HEK293 (cell line): ENCODE measurements around the gene ALKBH3.

ENCODE experiments used
- CTCF ChIA-PET: fragments of 350-600 bp; formaldehyde crosslinking; extraction: SDS; loops from one replicate; lab custom pipeline; 2021; ENCODE audit warnings: antibody characterized with exemption; lab: Yijun Ruan, JAX
- POLR2A ChIA-PET: fragments of 300-600 bp; formaldehyde crosslinking; extraction: SDS; loops from one replicate; lab custom pipeline; 2020; ENCODE audit warnings: antibody characterized with exemption, inconsistent platforms; lab: Yijun Ruan, JAX
- H3K27ac ChIP-seq: fragments of 200-500 bp; sonication (Bioruptor generic); 2 replicates; pipeline ENCODE4 v1.5.1; 2014; ENCODE audit warnings: low read depth, low read length, control low read depth, inconsistent platforms; ENCODE audit errors: extremely low read depth
- H3K36me3 ChIP-seq, 2 experiments: fragments of 200-500 bp in 1 of 2; sonication (Bioruptor generic) in 1 of 2; 1 replicate in 1 of 2; 2 replicates in 1 of 2; pipeline ENCODE4 v1.5.1; 2014 to 2017; ENCODE audit warnings: inconsistent platforms in 2 of 2, low read length in 2 of 2; ENCODE audit not compliant: control insufficient read depth in 2 of 2, insufficient read depth in 1 of 2
- H3K4me1 ChIP-seq: fragments of 200-500 bp; sonication (Bioruptor generic); 2 replicates; pipeline ENCODE4 v1.5.1; 2014; ENCODE audit warnings: mild to moderate bottlenecking, low read length, inconsistent platforms; ENCODE audit not compliant: control insufficient read depth, insufficient read depth
- H3K4me3 ChIP-seq: 2 replicates; pipeline ENCODE4 v1.5.1; 2011; ENCODE audit warnings: low read depth, mild to moderate bottlenecking, control low read depth, low read length, moderate library complexity
- H3K9me3 ChIP-seq: fragments of 200-500 bp; sonication (Bioruptor generic); 2 replicates; pipeline ENCODE4 v1.5.1; 2014; ENCODE audit warnings: low read depth, low read length, inconsistent platforms; ENCODE audit not compliant: control insufficient read depth, insufficient read depth
- EGR2 ChIP-seq: fragments of 450-650 bp; formaldehyde crosslinking; IDR thresholded peaks from 2 replicates; pipeline ENCODE4 v1.5.1; 2016; ENCODE audit warnings: low read depth, missing biosample characterization, missing genetic modification characterization
- GLIS1 ChIP-seq: fragments of 450-650 bp; formaldehyde crosslinking; IDR thresholded peaks from 2 replicates; pipeline ENCODE4 v1.5.1; 2016; ENCODE audit warnings: missing biosample characterization, missing genetic modification characterization
- GLIS2 ChIP-seq: fragments of 450-650 bp; formaldehyde crosslinking; IDR thresholded peaks from 2 replicates; pipeline ENCODE4 v1.5.1; 2016; ENCODE audit warnings: missing biosample characterization, missing genetic modification characterization
- KLF16 ChIP-seq: fragments of 450-650 bp; formaldehyde crosslinking; IDR thresholded peaks from 2 replicates; pipeline ENCODE4 v1.5.1; 2017; ENCODE audit warnings: missing biosample characterization, missing genetic modification characterization
- PATZ1 ChIP-seq: fragments of 450-650 bp; formaldehyde crosslinking; IDR thresholded peaks from 2 replicates; pipeline ENCODE4 v1.5.1; 2016; ENCODE audit warnings: missing biosample characterization, missing genetic modification characterization
- PBX3 ChIP-seq: sonication (generic); formaldehyde crosslinking; IDR thresholded peaks from 2 replicates; pipeline ENCODE4 v1.8.1; 2022; ENCODE audit warnings: mild to moderate bottlenecking, moderate library complexity, missing genetic modification reagents
- ZBTB17 ChIP-seq: fragments of 450-650 bp; formaldehyde crosslinking; IDR thresholded peaks from 2 replicates; pipeline ENCODE4 v1.5.1; 2016; ENCODE audit warnings: missing biosample characterization, missing genetic modification characterization
- ZBTB20 ChIP-seq: fragments of 450-650 bp; formaldehyde crosslinking; IDR thresholded peaks from 2 replicates; pipeline ENCODE4 v1.5.1; 2016; ENCODE audit warnings: missing biosample characterization, missing genetic modification characterization
- ZBTB26 ChIP-seq: fragments of 450-650 bp; formaldehyde crosslinking; optimal IDR thresholded peaks from 2 replicates; pipeline ENCODE3; 2016; ENCODE audit warnings: missing biosample characterization, mild to moderate bottlenecking, missing genetic modification characterization
- ZBTB6 ChIP-seq: fragments of 450-650 bp; formaldehyde crosslinking; IDR thresholded peaks from 2 replicates; pipeline ENCODE4 v1.5.1; 2017; ENCODE audit warnings: missing biosample characterization, missing genetic modification characterization
- ZEB2 ChIP-seq: fragments of 450-650 bp; formaldehyde crosslinking; IDR thresholded peaks from 2 replicates; pipeline ENCODE4 v1.5.1; 2016; ENCODE audit warnings: missing biosample characterization, missing genetic modification characterization
- ZFHX2 ChIP-seq: fragments of 450-650 bp; formaldehyde crosslinking; conservative IDR thresholded peaks from 2 replicates; pipeline ENCODE4 v1.5.1; 2016; ENCODE audit warnings: missing biosample characterization, missing genetic modification characterization
- ZIC2 ChIP-seq: fragments of 450-650 bp; formaldehyde crosslinking; IDR thresholded peaks from 2 replicates; pipeline ENCODE4 v1.5.1; 2016; ENCODE audit warnings: missing biosample characterization, missing genetic modification characterization
- ZNF138 ChIP-seq: fragments of 450-650 bp; formaldehyde crosslinking; IDR thresholded peaks from 2 replicates; pipeline ENCODE4 v1.5.1; 2016; ENCODE audit warnings: missing biosample characterization, missing genetic modification characterization, borderline replicate concordance
- ZNF140 ChIP-seq: fragments of 450-650 bp; formaldehyde crosslinking; IDR thresholded peaks from 2 replicates; pipeline ENCODE4 v1.5.1; 2016; ENCODE audit warnings: missing biosample characterization, missing genetic modification characterization
- ZNF157 ChIP-seq: fragments of 450-650 bp; formaldehyde crosslinking; IDR thresholded peaks from 2 replicates; pipeline ENCODE4 v1.5.1; 2016; ENCODE audit warnings: missing biosample characterization, missing genetic modification characterization
- ZNF202 ChIP-seq: fragments of 450-650 bp; formaldehyde crosslinking; IDR thresholded peaks from 2 replicates; pipeline ENCODE4 v1.5.1; 2016; ENCODE audit warnings: missing biosample characterization, missing genetic modification characterization, borderline replicate concordance
- ZNF239 ChIP-seq: fragments of 450-650 bp; formaldehyde crosslinking; IDR thresholded peaks from 2 replicates; pipeline ENCODE4 v1.5.1; 2016; ENCODE audit warnings: missing biosample characterization, missing genetic modification characterization
- ZNF280D ChIP-seq: fragments of 450-650 bp; formaldehyde crosslinking; IDR thresholded peaks from 2 replicates; pipeline ENCODE4 v1.5.1; 2016; ENCODE audit warnings: missing biosample characterization, missing genetic modification characterization
- ZNF341 ChIP-seq: fragments of 450-650 bp; formaldehyde crosslinking; IDR thresholded peaks from 2 replicates; pipeline ENCODE4; 2016; ENCODE audit warnings: low read depth, missing biosample characterization, missing genetic modification characterization
- ZNF488 ChIP-seq: fragments of 450-650 bp; formaldehyde crosslinking; IDR thresholded peaks from 2 replicates; pipeline ENCODE4 v1.5.1; 2016; ENCODE audit warnings: missing biosample characterization, missing genetic modification characterization
- ZNF600 ChIP-seq: fragments of 450-650 bp; formaldehyde crosslinking; IDR thresholded peaks from 2 replicates; pipeline ENCODE4 v1.5.1; 2016; ENCODE audit warnings: missing biosample characterization, missing genetic modification characterization
- ZNF645 ChIP-seq: fragments of 450-650 bp; formaldehyde crosslinking; IDR thresholded peaks from 2 replicates; pipeline ENCODE4; 2016; ENCODE audit warnings: missing biosample characterization, missing genetic modification characterization
- ZNF768 ChIP-seq: fragments of 450-650 bp; formaldehyde crosslinking; IDR thresholded peaks from 2 replicates; pipeline ENCODE4 v1.5.1; 2018; ENCODE audit warnings: missing biosample characterization, mild to moderate bottlenecking, missing genetic modification characterization
- ZNF791 ChIP-seq: fragments of 450-650 bp; formaldehyde crosslinking; IDR thresholded peaks from 2 replicates; pipeline ENCODE4 v1.5.1; 2016; ENCODE audit warnings: missing biosample characterization, missing genetic modification characterization

The ALKBH3 gene

GRCh38 chr11:43943931-43944751, 63.5 kb downstream of the ALKBH3 start:
- no peak overlapping the region for H3K27ac ChIP-seq
- POLR2A ChIA-PET = no interaction called here
- H3K4me3 ChIP-seq = peak overlapping the region; percentile 40
- TF ChIP-seq ZNF202 (tag by site-specific recombination) = no peak
- peak; percentile 81 for TF ChIP-seq ZIC2 (tag by site-specific recombination)
- 0 out of 2 replicates have a peak, but pooled peaks have one; percentile 12 for TF ChIP-seq PATZ1
- peak; percentile 53 for TF ChIP-seq ZBTB26 (tag by site-specific recombination)
- TF ChIP-seq ZNF157 (tag by site-specific recombination) = no peak
- TF ChIP-seq ZNF280D (tag by site-specific recombination) = no peak
- TF ChIP-seq ZNF239 (tag by site-specific recombination) = no peak
- TF ChIP-seq ZNF768 (tag by site-specific recombination) = no peak
- peak; percentile 49; the same call in 1 of the 2 replicates for TF ChIP-seq GLIS2 (tag by site-specific recombination)
- TF ChIP-seq PBX3 = no peak
- TF ChIP-seq KLF16 = no peak
- no peak for TF ChIP-seq ZNF138 (tag by site-specific recombination)
- TF ChIP-seq ZEB2 (tag by site-specific recombination) = 0 out of 2 replicates have a peak, but pooled peaks have one; percentile 31
- peak; percentile 87 for TF ChIP-seq ZFHX2 (tag by site-specific recombination)
- peak; percentile 83 for TF ChIP-seq ZBTB20 (tag by site-specific recombination)
- TF ChIP-seq GLIS1 (tag by site-specific recombination) = peak; percentile 47; the same call in 1 of the 2 replicates
- TF ChIP-seq ZNF791 (tag by site-specific recombination) = no peak
- TF ChIP-seq ZNF600 (tag by site-specific recombination) = no peak
- peak; percentile 77 for TF ChIP-seq EGR2 (tag by site-specific recombination)
- peak; percentile 64; the same call in 1 of the 2 replicates for TF ChIP-seq ZBTB17
- TF ChIP-seq ZBTB6 (tag by site-specific recombination) = no peak
- 0 out of 2 replicates have a peak, but pooled peaks have one; percentile 50 for TF ChIP-seq ZNF645 (tag by site-specific recombination)
- TF ChIP-seq ZNF488 (tag by site-specific recombination) = no peak
- peak; percentile 19; the same call in 1 of the 2 replicates for TF ChIP-seq ZNF341 (tag by site-specific recombination)
- no peak for TF ChIP-seq ZNF140

More at GRCh38 chr11:43943931-43944751, 63.5 kb downstream of the ALKBH3 start:
- CTCF ChIA-PET = interaction anchor here (0.6 to 2.0 kb wide), 15 partner anchors 8 to 284 kb away, joined by 3 to 18 read pairs (median 4); no protein-coding TSS in a partner anchor
- H3K4me1 ChIP-seq = no peaks in the 10 kb centered on the region
- H3K36me3 ChIP-seq = no peaks in the 10 kb centered on the region
- H3K9me3 ChIP-seq = no peaks in the 10 kb centered on the region
